H1 (cell line): Measurements from ENCODE around the gene MED13. TPM values are rescaled to one million over a fixed set of nuclear protein-coding genes. Genes with fewer than 3 reads are reported as not detected.

Experiments
- CTCF ChIA-PET: fragments of 300-600 bp; sonication (Branson Sonifier 250); formaldehyde crosslinking; loops from one replicate; lab custom pipeline; 2021; ENCODE audit not compliant: partially characterized antibody; lab: Charles Lee
- POLR2A ChIA-PET: fragments of 300-600 bp; sonication (Branson Sonifier 250); formaldehyde crosslinking; loops from one replicate; lab custom pipeline; 2021; ENCODE audit warnings: inconsistent platforms; ENCODE audit not compliant: partially characterized antibody; lab: Charles Lee
- DNase-seq, 2 experiments: peaks; one replicate each; pipeline versions ENCODE4 v3.0.0 to v3.0.0-alpha.2; 2010 to 2022; ENCODE audit warnings: low spot score in 2 of 2, low read depth in 1 of 2, mixed read lengths in 1 of 2
- FAIRE-seq: peaks from 2 replicates; lab custom pipeline; 2011; peaks lifted over from hg19 to GRCh38; lab: Jason Lieb, UNC
- H2AFZ ChIP-seq: 2 replicates; pipeline ENCODE4 v1.8.1; 2012; ENCODE audit warnings: low read length, inconsistent platforms
- H2AK5ac ChIP-seq: 2 replicates; pipeline ENCODE4 v1.6.1; 2013; ENCODE audit warnings: low read depth, low read length
- H2BK120ac ChIP-seq: replicated peaks from 2 replicates; pipeline ENCODE3; 2013; ENCODE audit warnings: low read depth, low read length, inconsistent platforms
- H2BK12ac ChIP-seq: 2 replicates; pipeline ENCODE4 v1.6.1; 2013; ENCODE audit warnings: low read depth, low read length
- H2BK15ac ChIP-seq: 2 replicates; pipeline ENCODE4 v1.6.1; 2013; ENCODE audit warnings: low read length
- H2BK20ac ChIP-seq: 2 replicates; pipeline ENCODE4 v1.6.1; 2013; ENCODE audit warnings: low read length
- H2BK5ac ChIP-seq: 2 replicates; pipeline ENCODE4 v1.6.1; 2013; ENCODE audit warnings: low read depth, low read length
- H3K14ac ChIP-seq: 2 replicates; pipeline ENCODE4 v1.6.1; 2013; ENCODE audit warnings: inconsistent platforms; ENCODE audit not compliant: insufficient read length
- H3K18ac ChIP-seq: 2 replicates; pipeline ENCODE4 v1.6.1; 2013; ENCODE audit warnings: low read length; ENCODE audit errors: extremely low read depth
- H3K23ac ChIP-seq: 2 replicates; pipeline ENCODE4 v1.6.1; 2013; ENCODE audit warnings: inconsistent platforms; ENCODE audit not compliant: insufficient read length
- H3K23me2 ChIP-seq: 2 replicates; pipeline ENCODE4 v1.6.1; 2013; ENCODE audit warnings: low read depth, low read length
- H3K27ac ChIP-seq: 2 replicates; pipeline ENCODE4 v1.6.1; 2011; ENCODE audit warnings: low read depth, low read length, inconsistent platforms
- H3K27me3 ChIP-seq, 4 experiments: replicated peaks in 1 of 4; 1 replicate in 1 of 4; 2 replicates in 3 of 4; pipeline versions ENCODE4 v1.6.1 to v1.8.1; 2011 to 2013; ENCODE audit warnings: low read length in 3 of 4, mild to moderate bottlenecking in 3 of 4, inconsistent platforms in 2 of 4, mixed read lengths in 2 of 4, moderate library complexity in 1 of 4; ENCODE audit not compliant: control insufficient read depth in 3 of 4, insufficient read depth in 3 of 4; ENCODE audit errors: extremely low read depth in 1 of 4
- H3K36me3 ChIP-seq, 4 experiments: 2 replicates each; pipeline versions ENCODE4 v1.6.1 to v1.8.1; 2011 to 2013; ENCODE audit warnings: mild to moderate bottlenecking in 4 of 4, low read length in 3 of 4, moderate library complexity in 2 of 4, control low read depth in 1 of 4, inconsistent platforms in 1 of 4; ENCODE audit not compliant: insufficient read depth in 4 of 4, control insufficient read depth in 2 of 4
- H3K4ac ChIP-seq: replicated peaks from 2 replicates; pipeline ENCODE3; 2013; ENCODE audit warnings: low read length, low read depth, mixed read lengths, inconsistent platforms; ENCODE audit not compliant: insufficient read length
- H3K4me1 ChIP-seq, 4 experiments: replicated peaks in 1 of 4; 1 replicate in 1 of 4; 2 replicates in 3 of 4; pipeline versions ENCODE4 v1.6.1 to v1.8.1; 2011 to 2013; ENCODE audit warnings: low read length in 3 of 4, inconsistent platforms in 2 of 4, mixed read lengths in 1 of 4; ENCODE audit not compliant: insufficient read depth in 4 of 4, control insufficient read depth in 3 of 4
- H3K4me2 ChIP-seq, 2 experiments: 2 replicates each; pipeline versions ENCODE4 v1.6.1 to v1.8.1; 2011 to 2013; ENCODE audit warnings: low read depth in 2 of 2, low read length in 2 of 2, control low read depth in 1 of 2, inconsistent platforms in 1 of 2, mild to moderate bottlenecking in 1 of 2; ENCODE audit not compliant: insufficient read depth in 1 of 2
- H3K4me3 ChIP-seq, 4 experiments: fragments of 200-600, 300-600 bp in 1 of 4; sonication (generic), shearing (Covaris generic), sonication (Bioruptor Twin) in 1 of 4; 2 replicates each; pipeline versions ENCODE4 v1.5.1 to v1.8.1; 2011 to 2016; ENCODE audit warnings: low read length in 4 of 4, low read depth in 3 of 4, control low read depth in 2 of 4, inconsistent platforms in 2 of 4, mild to moderate bottlenecking in 2 of 4, mixed read lengths in 1 of 4, moderate library complexity in 1 of 4; ENCODE audit not compliant: insufficient read depth in 2 of 4; ENCODE audit errors: extremely low read depth in 1 of 4
- H3K56ac ChIP-seq: replicated peaks from 2 replicates; pipeline ENCODE3; 2013; ENCODE audit warnings: low read depth, mild to moderate bottlenecking, mixed read lengths, low read length, inconsistent platforms; ENCODE audit not compliant: insufficient read length
- H3K79me1 ChIP-seq: 2 replicates; pipeline ENCODE4 v1.6.1; 2013; ENCODE audit warnings: low read depth, low read length, control low read depth
- H3K79me2 ChIP-seq, 2 experiments: 2 replicates each; pipeline versions ENCODE4 v1.6.1 to v1.8.1; 2012 to 2013; ENCODE audit warnings: low read length in 2 of 2, mild to moderate bottlenecking in 2 of 2, inconsistent platforms in 1 of 2; ENCODE audit not compliant: insufficient read depth in 2 of 2, control insufficient read depth in 1 of 2
- H3K9ac ChIP-seq, 4 experiments: replicated peaks in 1 of 4; 1 replicate in 1 of 4; 2 replicates in 3 of 4; pipeline versions ENCODE4 v1.6.1 to v1.8.1; 2011 to 2013; ENCODE audit warnings: low read depth in 3 of 4, low read length in 3 of 4, control low read depth in 2 of 4, mild to moderate bottlenecking in 2 of 4, moderate library complexity in 2 of 4, inconsistent platforms in 1 of 4; ENCODE audit errors: extremely low read depth in 1 of 4
- H3K9me3 ChIP-seq, 2 experiments: 2 replicates each; pipeline versions ENCODE4 v1.6.1 to v1.8.1; 2012 to 2013; ENCODE audit warnings: mild to moderate bottlenecking in 2 of 2, moderate library complexity in 2 of 2, control low read depth in 1 of 2, inconsistent platforms in 1 of 2, low read depth in 1 of 2, low read length in 1 of 2, mixed read lengths in 1 of 2; ENCODE audit not compliant: insufficient read depth in 2 of 2
- H4K20me1 ChIP-seq, 2 experiments: replicated peaks in 1 of 2; 2 replicates each; pipeline versions ENCODE3 to v1.8.1; 2011 to 2013; ENCODE audit warnings: inconsistent platforms in 2 of 2, low read length in 2 of 2, mild to moderate bottlenecking in 1 of 2; ENCODE audit not compliant: insufficient read depth in 2 of 2, control insufficient read depth in 1 of 2
- H4K5ac ChIP-seq: 2 replicates; pipeline ENCODE4 v1.6.1; 2013; ENCODE audit warnings: low read length, low read depth, mixed read lengths, inconsistent platforms; ENCODE audit not compliant: insufficient read length
- H4K8ac ChIP-seq: 2 replicates; pipeline ENCODE4 v1.8.0; 2013; ENCODE audit warnings: mild to moderate bottlenecking, moderate library complexity, low read length, inconsistent platforms; ENCODE audit not compliant: insufficient read depth; ENCODE audit errors: extremely low read depth
- H4K91ac ChIP-seq: replicated peaks from 2 replicates; pipeline ENCODE3; 2013; ENCODE audit warnings: low read length, mixed read lengths, inconsistent platforms; ENCODE audit not compliant: insufficient read length
- BACH1 ChIP-seq: IDR thresholded peaks from 2 replicates; pipeline ENCODE4 v1.6.1; 2012; ENCODE audit warnings: low read length, improper control_type of control experiment
- POU5F1 ChIP-seq: IDR thresholded peaks from 2 replicates; pipeline ENCODE4 v1.6.1; 2011; ENCODE audit warnings: low read depth, mild to moderate bottlenecking, low read length, moderate library complexity
- SP1 ChIP-seq: IDR thresholded peaks from 2 replicates; pipeline ENCODE4 v1.6.1; 2011; ENCODE audit warnings: low read depth, low read length
- SP4 ChIP-seq: IDR thresholded peaks from 2 replicates; pipeline ENCODE4 v1.6.1; 2012; ENCODE audit warnings: low read length, inconsistent platforms
- WGBS, 2 experiments: shearing (Covaris generic) in 1 of 2; methylation state at CpG; one replicate each; pipeline versions ENCODE4 v1.1.6 to v1.1.7; 2013 to 2015; ENCODE audit warnings: low lambda C conversion rate in 2 of 2, mixed read lengths in 2 of 2, inconsistent platforms in 1 of 2, low coverage in 1 of 2, missing lambda C conversion rate in 1 of 2; ENCODE audit not compliant: insufficient replicate concordance in 2 of 2, insufficient coverage in 1 of 2, insufficient read length in 1 of 2; ENCODE audit errors: extremely low coverage in 1 of 2, missing lambda C conversion rate in 1 of 2; 5-methylcytosine and 5-hydroxymethylcytosine counted together
- polyA plus RNA-seq, 7 experiments: library from polyadenylated mRNA; depleted of rRNA in 3 of 7; stranded (reverse) in 5 of 7; unstranded in 2 of 7; fragments of >200 nt in 5 of 7; fragments of 200-250 nt in 2 of 7; gene quantifications; 1 replicate in 5 of 7; 2 replicates in 1 of 7; 4 replicates in 1 of 7; pipeline versions ENCODE4 v1.2.1 to v1.2.3, GENCODE V29; 2011 to 2013; ENCODE audit warnings: missing spikeins in 2 of 7, mixed read lengths in 2 of 7
- total RNA-seq: library from RNA; stranded (reverse); fragmentation: NEBNext Ultra II Directional; extraction: Animal tissue kit (Norgen Biotek cat#: 25700); gene quantifications from 2 replicates; pipeline ENCODE4 v1.2.1, GENCODE V29; 2021
- TF ChIP-seq, protein P1 (sequence below): IDR thresholded peaks from 2 replicates; pipeline ENCODE4 v1.6.1; 2011; ENCODE audit warnings: low read depth, mild to moderate bottlenecking, low read length; ENCODE audit not compliant: insufficient read depth
- TF ChIP-seq, protein P2 (sequence below): IDR thresholded peaks from 2 replicates; pipeline ENCODE4 v1.6.1; 2012; ENCODE audit warnings: inconsistent platforms

MED13 gene
- total and polyA plus RNA-seq, 2 of the 8 experiments (the other 6 are each of a cell fraction or from before 2014, with no cell fraction given) = 11.3 to 44.8 TPM

DNA sequence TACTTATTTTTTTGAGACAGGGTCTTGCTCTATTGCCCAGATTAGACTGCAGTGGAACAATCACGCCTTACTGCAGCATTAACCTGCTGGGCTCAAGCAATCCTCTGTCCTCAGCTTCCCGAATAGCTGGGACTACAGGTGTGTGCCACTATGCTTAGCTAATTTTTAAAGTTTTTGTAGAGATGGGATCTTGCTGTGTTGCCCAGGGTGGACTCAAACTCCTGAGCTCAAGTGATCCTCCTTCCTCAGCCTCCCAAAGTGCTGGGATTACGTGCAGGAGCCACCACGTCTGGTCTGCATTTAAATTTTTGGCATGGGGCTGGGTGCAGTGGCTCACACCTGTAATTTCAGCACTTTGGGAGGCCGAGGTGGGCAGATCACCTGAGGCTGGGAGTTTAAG lies 96.3 kb downstream of the MED13 start:
- FAIRE-seq = no peak
- 93% methylated on average over 5 of the region's 5 CpGs; no CpG with 5 or more reads in 1 of the 2 experiments for WGBS, 2 experiments
- Histone ChIP-seq H4K5ac (no peak overlapping the region), H3K14ac (no peak overlapping the region), H3K27me3 (no peaks in the 10 kb centered on the region), H2AFZ (no peak overlapping the region), H3K79me2 (peaks cover 0 to 3% of the 10 kb centered on the region in 2 experiments; a peak in 2 of 4 replicates), H3K18ac (no peak overlapping the region), H4K8ac (no peak overlapping the region), H2BK12ac (no peak overlapping the region), H2BK120ac (no peak overlapping the region), H2AK5ac (no peak overlapping the region), H3K23ac (no peak overlapping the region), H3K56ac (no peak overlapping the region), H3K9me3 (no peaks in the 10 kb centered on the region), H3K27ac (no peak overlapping the region), H2BK5ac (no peak overlapping the region), H3K4me2 (no peak overlapping the region), H3K9ac (no peak overlapping the region), H3K36me3 (peaks cover 12 to 73% (median 38%) of the 10 kb centered on the region in 4 experiments; a peak in 7 of 8 replicates), H3K23me2 (no peaks in the 10 kb centered on the region), H3K79me1 (no peaks in the 10 kb centered on the region), H3K4me3 (no peak overlapping the region), H4K20me1 (no peaks in the 10 kb centered on the region), H3K4ac (no peak overlapping the region), H4K91ac (no peak overlapping the region), H2BK15ac (no peak overlapping the region), H3K4me1 (0 out of 7 replicates have a peak, but pooled peaks cover 0 to 4% (median 0%) of the 10 kb centered on the region in 4 experiments), H2BK20ac (no peak overlapping the region)
- no peak for DNase-seq
- ChIA-PET POLR2A (interaction anchor here (1.6 kb wide), 1 partner anchor 9 kb away, joined by 3 read pairs; no protein-coding TSS in a partner anchor), CTCF (no interaction called here)
- TF ChIP-seq SP1 = no peak
- TF ChIP-seq SP4 = no peak
- TF ChIP-seq BACH1 = no peak
- TF ChIP-seq, protein P1, sequence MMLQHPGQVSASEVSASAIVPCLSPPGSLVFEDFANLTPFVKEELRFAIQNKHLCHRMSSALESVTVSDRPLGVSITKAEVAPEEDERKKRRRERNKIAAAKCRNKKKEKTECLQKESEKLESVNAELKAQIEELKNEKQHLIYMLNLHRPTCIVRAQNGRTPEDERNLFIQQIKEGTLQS = no peak
- TF ChIP-seq POU5F1 = no peak
- TF ChIP-seq, protein P2, sequence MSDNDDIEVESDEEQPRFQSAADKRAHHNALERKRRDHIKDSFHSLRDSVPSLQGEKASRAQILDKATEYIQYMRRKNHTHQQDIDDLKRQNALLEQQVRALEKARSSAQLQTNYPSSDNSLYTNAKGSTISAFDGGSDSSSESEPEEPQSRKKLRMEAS = no peak
